HepG2 (cell line): ENCODE results near the gene ETV3L. TPM values are rescaled to one million over a fixed set of nuclear protein-coding genes. Genes with fewer than 3 reads are reported as not detected.
A peak's percentile ranks its signal among the peaks of the same experiment; 100 is the strongest.
"Not testable (repeated sequence)": the region's sequence is repeated elsewhere in the genome, so short reads cannot be mapped to it uniquely, and the experiment has no call there.

ENCODE experiments used
- ATAC-seq: fragments of 200-7000 bp; cut with Tn5 transposase; 3 replicates; pipeline ENCODE4 v1.9.1; 2020; ENCODE audit warnings: mild to moderate bottlenecking, moderate library complexity
- BruUV-seq: library from RNA; stranded (reverse); fragments of 400-500 nt; replicated peaks from 2 replicates; lab custom pipeline; 2021; lab: Mats Ljungman, UMichigan
- CTCF ChIA-PET: fragments of 300-600 bp; formaldehyde crosslinking; extraction: SDS; loops from one replicate; lab custom pipeline; 2021; ENCODE audit warnings: low total read pairs, inconsistent platforms, low intra/inter-chr PET ratio; lab: Yijun Ruan, JAX
- POLR2A ChIA-PET: fragments of 350-600 bp; sonication (Branson Sonifier 250); formaldehyde crosslinking; loops from one replicate; lab custom pipeline; 2020; ENCODE audit warnings: antibody characterized with exemption, inconsistent platforms; lab: Yijun Ruan, JAX
- DNase-seq: peaks from one replicate; pipeline ENCODE4 v3.0.0-alpha.2; 2015; ENCODE audit warnings: low spot score
- FAIRE-seq: peaks from 3 replicates; lab custom pipeline; 2011; peaks lifted over from hg19 to GRCh38; lab: Jason Lieb, UNC
- H2AFZ ChIP-seq: one replicate; pipeline ENCODE4 v1.6.1; 2011; ENCODE audit warnings: low read length, inconsistent platforms
- H3K27ac ChIP-seq: fragments of 300-600 bp; 3 replicates; pipeline ENCODE4 v1.8.0; 2011; ENCODE audit warnings: mixed run types, mild to moderate bottlenecking, mixed read lengths, low read length, inconsistent platforms; ENCODE audit not compliant: insufficient read depth; ENCODE audit errors: extremely low read length
- H3K27me3 ChIP-seq, 2 experiments: fragments of 200-600 bp in 1 of 2; 2 replicates in 1 of 2; 3 replicates in 1 of 2; pipeline versions ENCODE4 v1.6.0 to v1.8.0; 2011; ENCODE audit warnings: low read length in 2 of 2, mild to moderate bottlenecking in 2 of 2, moderate library complexity in 2 of 2, inconsistent platforms in 1 of 2; ENCODE audit not compliant: insufficient read depth in 2 of 2, control insufficient read depth in 1 of 2
- H3K36me3 ChIP-seq, 2 experiments: fragments of 200-600 bp in 1 of 2; replicated peaks in 1 of 2; 2 replicates in 1 of 2; 3 replicates in 1 of 2; pipeline versions ENCODE4 v1.5.1 to v1.8.0; 2011; ENCODE audit warnings: low read length in 2 of 2, inconsistent platforms in 1 of 2; ENCODE audit not compliant: insufficient read depth in 2 of 2, control insufficient read depth in 1 of 2
- H3K4me1 ChIP-seq: 2 replicates; pipeline ENCODE4 v1.5.1; 2012; ENCODE audit warnings: low read length, inconsistent platforms; ENCODE audit not compliant: insufficient read depth
- H3K4me2 ChIP-seq: 2 replicates; pipeline ENCODE4 v1.6.0; 2011; ENCODE audit warnings: low read depth, low read length, inconsistent platforms
- H3K4me3 ChIP-seq, 3 experiments: fragments of 200-600 bp in 1 of 3; sonication (generic), shearing (Covaris generic) in 1 of 3; replicated peaks in 1 of 3; 2 replicates each; pipeline ENCODE4 v1.5.1; 2011 to 2016; ENCODE audit warnings: low read length in 3 of 3, inconsistent platforms in 2 of 3, low read depth in 2 of 3, mild to moderate bottlenecking in 2 of 3, control low read depth in 1 of 3, mixed read lengths in 1 of 3; ENCODE audit not compliant: insufficient read depth in 1 of 3
- H3K79me2 ChIP-seq: one replicate; pipeline ENCODE4 v1.6.1; 2011; ENCODE audit warnings: low read length, inconsistent platforms; ENCODE audit not compliant: insufficient read depth
- H3K9ac ChIP-seq: 2 replicates; pipeline ENCODE4 v1.6.0; 2011; ENCODE audit warnings: mild to moderate bottlenecking, low read depth, low read length, inconsistent platforms; ENCODE audit not compliant: insufficient read depth
- H3K9me3 ChIP-seq: 2 replicates; pipeline ENCODE4 v1.5.1; 2012; ENCODE audit warnings: mild to moderate bottlenecking, low read length
- H4K20me1 ChIP-seq: 2 replicates; pipeline ENCODE4 v1.6.0; 2011; ENCODE audit warnings: inconsistent platforms, mild to moderate bottlenecking, low read length, moderate library complexity; ENCODE audit not compliant: insufficient read depth
- AFF4 ChIP-seq: sonication (generic); formaldehyde crosslinking; IDR thresholded peaks from 2 replicates; pipeline ENCODE4 v1.4.0; 2020; ENCODE audit warnings: missing genetic modification reagents
- BCL6 ChIP-seq: IDR thresholded peaks from 2 replicates; pipeline ENCODE4 v1.6.1; 2016; ENCODE audit warnings: missing genetic modification reagents, missing compliant biosample characterization
- HDAC2 ChIP-seq: sonication (generic); formaldehyde crosslinking; IDR thresholded peaks from 2 replicates; pipeline ENCODE4 v1.4.0; 2020; ENCODE audit warnings: missing genetic modification reagents
- HIC2 ChIP-seq: sonication (generic); formaldehyde crosslinking; IDR thresholded peaks from 2 replicates; pipeline ENCODE4 v1.9.0; 2022; ENCODE audit warnings: low read depth, missing genetic modification reagents
- HNRNPH1 ChIP-seq: fragments of 200-400 bp; formaldehyde crosslinking; optimal IDR thresholded peaks from 2 replicates; pipeline ENCODE3; 2017; ENCODE audit warnings: mild to moderate bottlenecking, low read depth, low read length
- MEIS2 ChIP-seq: sonication (generic); formaldehyde crosslinking; IDR thresholded peaks from 2 replicates; pipeline ENCODE4 v1.9.0; 2021; ENCODE audit warnings: mild to moderate bottlenecking, missing genetic modification reagents
- NR2F6 ChIP-seq, 2 experiments: IDR thresholded peaks; 2 replicates each; pipeline ENCODE4 v1.6.1; 2016; ENCODE audit warnings: antibody characterized with exemption in 1 of 2, mild to moderate bottlenecking in 1 of 2
- PHF21A ChIP-seq: sonication (generic); formaldehyde crosslinking; IDR thresholded peaks from 2 replicates; pipeline ENCODE4 v1.5.0; 2020; ENCODE audit warnings: mild to moderate bottlenecking, missing genetic modification reagents
- POGZ ChIP-seq: sonication (generic); formaldehyde crosslinking; IDR thresholded peaks from 2 replicates; pipeline ENCODE4 v1.4.0; 2020; ENCODE audit warnings: mild to moderate bottlenecking, missing genetic modification reagents
- TEAD3 ChIP-seq: optimal IDR thresholded peaks from 2 replicates; pipeline ENCODE3; 2016; ENCODE audit warnings: borderline replicate concordance
- ZFP91 ChIP-seq: sonication (generic); formaldehyde crosslinking; IDR thresholded peaks from 2 replicates; pipeline ENCODE4 v1.9.0; 2022; ENCODE audit warnings: missing genetic modification reagents, mild to moderate bottlenecking, borderline replicate concordance
- ZGPAT ChIP-seq: IDR thresholded peaks from 2 replicates; pipeline ENCODE4 v1.6.1; 2016; ENCODE audit warnings: mild to moderate bottlenecking
- ZMYM4 ChIP-seq: sonication (generic); formaldehyde crosslinking; IDR thresholded peaks from 2 replicates; pipeline ENCODE4 v1.8.1; 2023; ENCODE audit warnings: mild to moderate bottlenecking, missing genetic modification reagents
- ZNF253 ChIP-seq: sonication (generic); formaldehyde crosslinking; IDR thresholded peaks from 2 replicates; pipeline ENCODE4 v1.8.0; 2022; ENCODE audit warnings: mild to moderate bottlenecking, missing genetic modification reagents, borderline replicate concordance
- ZNF615 ChIP-seq: sonication (generic); formaldehyde crosslinking; IDR thresholded peaks from 2 replicates; pipeline ENCODE4 v1.5.0; 2020; ENCODE audit warnings: mild to moderate bottlenecking, missing genetic modification reagents, borderline replicate concordance
- ZNF816 ChIP-seq: sonication (generic); formaldehyde crosslinking; IDR thresholded peaks from 2 replicates; pipeline ENCODE4 v1.8.0; 2022; ENCODE audit warnings: missing genetic modification reagents, mild to moderate bottlenecking, borderline replicate concordance
- WGBS: methylation state at CpG from one replicate; pipeline ENCODE4 v1.1.6; 2017; ENCODE audit warnings: low lambda C conversion rate; 5-methylcytosine and 5-hydroxymethylcytosine counted together
- in situ Hi-C: cut with HindIII; loops from 2 replicates; pipeline ENCODE4 v1.10.0; 2017; ENCODE audit warnings: low pct_unique_long_range_greater_than_20kb; ENCODE audit not compliant: extremely low pct_ligation_motif_present
- intact Hi-C: fragments of 100-400 bp; cut with micrococcal nuclease; formaldehyde crosslinking; loops from one replicate; pipeline ENCODE4 v1.10.0; 2022; ENCODE audit not compliant: unreplicated experiment
- polyA plus RNA-seq, 8 experiments: library from polyadenylated mRNA; depleted of rRNA in 3 of 8; stranded (reverse) in 7 of 8; unstranded in 1 of 8; fragments of >200 nt; fragmentation: Illumina TruSeq in 4 of 8; extraction: Trizol in 4 of 8; gene quantifications; 2 replicates each; pipeline versions ENCODE4 v1.2.1 to v1.2.3, GENCODE V29; 2011 to 2016; ENCODE audit warnings: low read depth in 4 of 8, missing spikeins in 1 of 8, mixed read lengths in 1 of 8; ENCODE audit not compliant: insufficient read depth in 1 of 8
- total RNA-seq, 5 experiments: library from RNA; depleted of rRNA; stranded (reverse); fragments of >200 nt; fragmentation: Illumina TruSeq; extraction: Trizol; gene quantifications; 2 replicates each; pipeline ENCODE4 v1.2.3, GENCODE V29; 2016; ENCODE audit warnings: low read depth in 1 of 5

The ETV3L gene
- total and polyA plus RNA-seq, 2 of the 13 experiments (the other 11 are each of a cell fraction or from before 2014, with no cell fraction given), result not detected

GRCh38 chr1:157059241-157059640, 40.4 kb downstream of the ETV3L start (continued):
- TF ChIP-seq MEIS2, result peak; percentile 23; the same call in 1 of the 2 replicates
- TF ChIP-seq POGZ, result 0 out of 2 replicates have a peak, but pooled peaks have one; percentile 36
- TF ChIP-seq ZGPAT (CRISPR knock-in tag), result 0 out of 2 replicates have a peak, but pooled peaks have one; percentile 20
- TF ChIP-seq TEAD3 (CRISPR knock-in tag), result peak; percentile 15
- TF ChIP-seq HDAC2 (CRISPR knock-in tag), result peak; percentile 45; the same call in 1 of the 2 replicates
- TF ChIP-seq BCL6 (CRISPR knock-in tag), result peak; percentile 97
- TF ChIP-seq ZMYM4, result peak; percentile 55; the same call in 1 of the 2 replicates
- peak; percentile 47; the same call in 1 of the 2 replicates for TF ChIP-seq PHF21A (CRISPR knock-in tag)
- TF ChIP-seq NR2F6 (IDR thresholded peaks at IDR 0.05), result not testable (repeated sequence)
- peak; percentile 42; the same call in 1 of the 2 replicates for TF ChIP-seq NR2F6 (CRISPR knock-in tag; IDR thresholded peaks at IDR 0.05)
- peak; percentile 30; the same call in 1 of the 2 replicates for TF ChIP-seq ZFP91

- Histone ChIP-seq H3K4me1 (peaks cover 23% of the 10 kb centered on the region), H3K4me2 (no peak overlapping the region), H3K9me3 (peaks cover 11% of the 10 kb centered on the region; the same call in 1 of the 2 replicates), H3K27me3 (no peaks in the 10 kb centered on the region), H3K27ac (no peak overlapping the region), H3K79me2 (no peaks in the 10 kb centered on the region), H3K4me3 (no peak overlapping the region), H3K36me3 (no peaks in the 10 kb centered on the region), H2AFZ (no peak overlapping the region), H3K9ac (no peak overlapping the region), H4K20me1 (no peaks in the 10 kb centered on the region)
- no peak for FAIRE-seq
- ATAC-seq, result no peak
- in situ Hi-C loops, result no loop called here
- DNase-seq, result no peak
- no TSS peak for BruUV-seq
- POLR2A ChIA-PET, result no interaction called here
- intact Hi-C loops, result no loop called here
- CTCF ChIA-PET, result no interaction called here
- 11% methylated on average over 1 of the region's 1 CpG for WGBS
- TF ChIP-seq ZNF253 (no peak), HNRNPH1 (no peak), ZNF615 (CRISPR knock-in tag) (no peak), AFF4 (CRISPR knock-in tag) (no peak), HIC2 (CRISPR knock-in tag) (no peak), ZNF816 (CRISPR knock-in tag) (no peak)
Measured at GRCh38 chr1:157056269-157056668, 43.3 kb downstream of the ETV3L start.
